NCI-H69 (cell line): ENCODE data around the gene DRC1.
"Not testable (repeated sequence)": the region's sequence is repeated elsewhere in the genome, so short reads cannot be mapped to it uniquely, and the experiment has no call there.

Source experiments
- DNase-seq: peaks from one replicate; lab custom pipeline; 2025; lab: John Stamatoyannopoulos, UW

The DRC1 gene

GRCh38 chr2:26463244-26464192 lies 61.8 kb downstream of the DRC1 start:
- no peak for DNase-seq

DNA sequence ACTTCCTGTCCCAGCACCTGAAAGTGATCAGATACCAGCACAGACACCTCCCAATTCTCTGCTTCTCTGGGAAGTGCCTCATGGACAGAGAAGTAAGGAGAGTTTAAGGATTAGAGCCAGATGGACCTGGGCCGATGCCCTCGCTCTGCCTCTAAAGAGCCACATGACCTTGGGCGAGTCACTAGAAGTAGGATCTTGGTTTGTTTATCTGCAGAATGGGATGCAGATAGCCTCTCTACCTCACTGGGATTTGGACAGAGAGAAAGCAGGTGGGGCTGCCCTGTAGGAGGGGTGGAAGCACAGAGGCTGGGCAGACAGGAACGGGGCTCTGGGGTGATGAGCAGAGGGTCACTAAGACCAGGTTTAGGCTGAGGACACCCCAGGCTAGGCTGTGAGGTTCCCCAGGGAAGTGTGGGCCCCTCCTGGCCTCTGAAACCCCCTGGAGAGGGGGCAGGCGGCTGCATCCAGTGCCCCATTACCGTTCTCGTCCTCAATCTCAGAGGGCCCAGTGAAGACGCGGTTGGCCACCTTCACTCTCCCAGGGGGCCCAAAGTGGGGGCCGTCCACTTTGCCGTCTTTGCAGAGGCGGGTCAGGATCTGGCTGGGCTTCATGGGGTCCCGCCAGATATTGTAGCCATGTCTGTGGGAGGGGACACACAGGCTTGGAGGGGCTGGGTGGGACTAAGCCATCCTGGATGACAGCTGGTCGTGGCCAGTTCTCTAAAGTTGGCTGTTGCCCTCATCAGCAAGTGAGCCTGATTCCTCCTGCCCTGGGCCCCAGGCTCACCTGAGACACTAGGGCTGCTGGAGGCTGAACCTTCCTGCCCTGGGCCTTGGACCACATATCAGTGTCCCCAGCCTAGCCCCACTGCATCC lies 62.9 kb downstream of the DRC1 start:
- no peak for DNase-seq

DNA sequence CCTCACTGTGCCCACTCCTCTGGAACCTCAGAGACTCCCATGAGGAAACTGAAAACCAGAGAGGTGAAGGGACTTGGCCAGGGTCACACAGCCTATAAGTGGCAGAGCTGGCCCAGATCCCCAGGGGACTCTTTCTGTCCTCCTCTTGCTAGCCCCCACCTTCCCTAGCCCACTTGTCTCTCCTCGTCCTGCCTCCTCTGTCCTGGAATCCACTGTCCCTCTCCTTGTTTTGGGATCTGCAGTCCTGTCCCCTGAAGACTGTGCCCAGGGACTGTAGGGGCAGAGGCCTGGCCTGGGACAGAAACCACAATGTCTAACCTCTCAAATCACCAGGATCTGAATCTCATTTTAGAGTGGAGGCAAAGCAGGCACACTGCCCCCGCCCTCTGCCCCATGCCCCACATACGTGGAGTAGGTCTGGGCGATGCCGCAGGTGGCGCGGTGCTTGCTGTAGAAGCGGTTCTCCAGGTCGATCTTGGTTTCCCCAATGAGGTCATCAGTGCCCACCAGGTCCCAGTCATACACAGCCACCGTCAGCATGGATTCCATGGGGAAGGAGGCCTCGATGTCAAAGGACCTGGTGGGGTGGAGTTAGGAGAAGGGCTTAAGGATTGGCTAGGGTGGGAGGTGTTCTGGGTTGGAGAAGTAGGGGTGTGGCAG lies 63.7 kb downstream of the DRC1 start:
- DNase-seq: no peak

DNA sequence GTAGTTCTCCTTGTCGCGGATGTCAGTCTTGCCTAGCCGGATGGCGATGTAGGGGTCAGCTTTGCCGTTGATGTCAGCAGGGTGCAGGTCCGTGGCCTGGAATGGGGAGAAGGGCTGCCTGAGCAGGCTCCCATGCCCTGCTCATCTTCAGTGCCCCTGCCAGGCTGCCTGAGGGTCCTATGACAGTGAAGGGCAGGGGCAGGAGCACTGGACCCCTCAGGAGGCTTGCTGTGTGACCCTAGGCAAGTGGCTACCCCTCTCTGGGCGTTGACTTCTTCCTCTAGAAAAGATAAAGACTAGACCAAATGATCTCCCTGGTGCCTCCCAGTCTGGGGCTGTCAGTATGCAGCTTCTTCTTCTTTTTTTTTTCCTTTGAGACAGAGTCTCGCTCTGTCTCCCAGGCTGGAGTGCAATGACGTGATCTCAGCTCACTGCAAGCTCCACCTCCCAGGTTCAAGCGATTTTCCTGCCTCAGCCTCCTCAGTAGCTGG lies 64.3 kb downstream of the DRC1 start:
- no peak for DNase-seq

GRCh38 chr2:26466662-26467310 lies 65.1 kb downstream of the DRC1 start:
- DNase-seq: no peak

GRCh38 chr2:26468544-26468943 lies 66.8 kb downstream of the DRC1 start:
- DNase-seq: not testable (repeated sequence)

- peak; percentile 39 for DNase-seq
Observed at GRCh38 chr2:26469092-26469710, 67.5 kb downstream of the DRC1 start.

DNA sequence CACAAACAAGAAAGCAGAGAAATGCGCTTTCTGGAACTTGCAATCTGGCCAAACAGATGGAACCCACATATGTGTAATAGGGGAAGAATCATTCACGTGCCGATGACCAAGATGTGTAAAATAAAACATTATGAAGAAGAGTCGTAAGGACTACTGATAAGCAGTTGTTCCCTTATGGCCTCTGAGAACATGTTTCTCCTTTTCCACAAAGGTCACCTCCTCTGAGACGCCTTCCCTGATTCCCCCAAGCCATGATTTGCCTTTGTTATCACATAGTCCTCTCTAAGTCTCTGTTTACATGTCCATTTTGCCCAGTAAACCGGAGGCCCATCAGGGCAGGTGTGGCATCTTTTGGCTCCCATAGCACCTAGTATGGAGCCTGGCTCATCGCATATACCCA lies 68.2 kb downstream of the DRC1 start:
- no peak for DNase-seq

GRCh38 chr2:26470601-26471260 lies 69.0 kb downstream of the DRC1 start:
- DNase-seq: no peak

DNA sequence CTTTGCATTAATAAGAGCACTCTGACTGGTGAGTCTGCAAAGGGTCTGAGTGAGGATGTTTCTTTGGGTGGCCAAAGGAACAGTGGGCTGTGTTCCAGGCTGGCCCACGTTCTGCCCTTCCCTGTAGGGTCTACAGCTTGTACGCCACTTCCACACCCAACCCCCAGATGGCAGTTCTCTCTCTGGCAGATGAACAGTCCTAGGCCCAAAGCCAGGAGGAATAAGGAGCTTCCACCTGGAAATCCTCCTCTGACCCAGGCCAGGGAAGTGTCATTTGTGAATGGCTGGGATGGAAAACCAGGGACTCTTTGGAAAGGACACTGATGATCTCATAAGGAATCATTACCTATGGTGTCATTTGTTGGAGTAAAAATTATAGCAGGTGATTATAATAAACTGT lies 69.6 kb downstream of the DRC1 start:
- peak; percentile 18 for DNase-seq

GRCh38 chr2:26471766-26472706 lies 70.3 kb downstream of the DRC1 start:
- DNase-seq: no peak

- no peak for DNase-seq
Observed at GRCh38 chr2:26472821-26473655, 71.3 kb downstream of the DRC1 start.

DNA sequence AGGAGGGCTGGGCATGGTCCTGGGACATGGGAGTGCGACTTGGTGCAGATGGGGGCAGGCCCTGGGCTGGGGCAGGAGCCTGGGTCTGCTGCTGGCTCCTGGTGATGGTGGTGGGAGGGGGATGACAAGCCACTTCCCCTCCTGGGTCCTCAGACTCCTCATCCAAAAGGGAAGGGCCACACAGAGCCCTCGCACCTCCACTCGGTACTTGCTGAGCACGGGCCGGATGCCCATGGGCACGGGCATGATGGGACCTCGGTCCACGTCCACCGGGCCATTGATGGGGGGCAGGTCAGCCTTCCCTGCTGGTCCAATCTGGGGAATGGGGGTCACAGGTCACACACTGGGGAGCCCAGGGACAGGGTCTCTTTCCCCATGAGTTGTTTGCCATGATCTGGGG lies 72.1 kb downstream of the DRC1 start:
- DNase-seq: no peak

DNA sequence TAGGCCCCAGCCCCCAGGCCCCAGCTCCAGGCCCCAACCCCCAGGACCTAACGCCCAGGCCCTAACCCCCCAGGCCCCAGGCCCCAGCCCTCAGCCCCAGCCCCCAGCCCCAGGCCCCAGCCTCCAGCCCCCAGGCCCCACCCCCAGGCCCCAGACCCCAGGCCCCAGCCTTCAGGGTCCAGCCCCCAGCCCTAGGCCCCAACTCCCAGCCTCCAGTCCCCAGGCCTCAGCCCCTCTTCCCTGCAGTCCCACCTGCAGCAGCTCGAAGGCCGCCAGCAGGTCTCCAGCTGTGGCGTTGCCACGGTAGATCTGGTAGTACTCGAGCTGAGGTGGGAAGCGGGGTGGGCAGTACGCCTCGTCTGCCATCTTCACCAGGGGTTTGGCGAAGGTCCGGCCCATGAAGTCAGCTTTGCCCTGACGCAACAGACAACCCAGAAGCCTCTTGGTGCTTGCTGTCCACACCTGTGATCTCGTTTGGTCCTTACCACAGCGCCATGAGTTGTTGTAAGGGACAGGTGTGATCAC lies 72.6 kb downstream of the DRC1 start:
- DNase-seq: no peak

GRCh38 chr2:26475037-26475436 lies 73.3 kb downstream of the DRC1 start:
- DNase-seq: peak; percentile 3

DNA sequence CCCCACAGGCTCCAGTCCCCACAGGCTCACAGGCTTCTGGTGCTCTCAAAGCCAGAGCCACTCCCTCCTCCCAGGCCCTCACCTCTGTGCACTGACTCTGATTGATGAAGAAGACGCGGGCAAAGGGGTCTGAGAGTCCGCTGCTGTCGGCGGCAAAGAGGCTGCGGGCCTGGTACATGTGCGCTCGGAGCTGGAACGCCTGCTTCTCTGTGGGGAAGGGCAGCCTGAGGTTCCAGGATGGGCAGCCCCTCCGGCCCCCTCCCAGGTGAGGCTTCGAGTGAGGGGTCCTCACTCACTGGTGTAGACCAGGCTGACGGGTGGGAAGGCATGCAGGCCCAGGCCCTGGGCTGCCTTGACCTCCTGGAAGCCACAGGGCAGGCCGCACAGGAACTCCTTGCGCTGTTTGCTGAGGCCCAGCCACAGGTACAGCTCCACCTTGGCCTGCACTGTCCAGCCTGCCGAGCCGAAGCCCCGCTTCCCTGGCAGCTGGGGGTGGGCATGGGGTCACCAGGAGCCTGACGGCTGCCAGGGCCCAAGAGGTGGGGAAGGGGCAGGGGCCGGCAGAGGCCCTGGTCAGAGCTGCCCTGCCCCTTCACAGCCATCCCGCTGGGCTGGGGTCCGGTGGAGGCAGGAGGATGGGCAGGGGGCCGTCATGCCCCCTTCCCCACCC lies 74.2 kb downstream of the DRC1 start:
- no peak for DNase-seq

DNA sequence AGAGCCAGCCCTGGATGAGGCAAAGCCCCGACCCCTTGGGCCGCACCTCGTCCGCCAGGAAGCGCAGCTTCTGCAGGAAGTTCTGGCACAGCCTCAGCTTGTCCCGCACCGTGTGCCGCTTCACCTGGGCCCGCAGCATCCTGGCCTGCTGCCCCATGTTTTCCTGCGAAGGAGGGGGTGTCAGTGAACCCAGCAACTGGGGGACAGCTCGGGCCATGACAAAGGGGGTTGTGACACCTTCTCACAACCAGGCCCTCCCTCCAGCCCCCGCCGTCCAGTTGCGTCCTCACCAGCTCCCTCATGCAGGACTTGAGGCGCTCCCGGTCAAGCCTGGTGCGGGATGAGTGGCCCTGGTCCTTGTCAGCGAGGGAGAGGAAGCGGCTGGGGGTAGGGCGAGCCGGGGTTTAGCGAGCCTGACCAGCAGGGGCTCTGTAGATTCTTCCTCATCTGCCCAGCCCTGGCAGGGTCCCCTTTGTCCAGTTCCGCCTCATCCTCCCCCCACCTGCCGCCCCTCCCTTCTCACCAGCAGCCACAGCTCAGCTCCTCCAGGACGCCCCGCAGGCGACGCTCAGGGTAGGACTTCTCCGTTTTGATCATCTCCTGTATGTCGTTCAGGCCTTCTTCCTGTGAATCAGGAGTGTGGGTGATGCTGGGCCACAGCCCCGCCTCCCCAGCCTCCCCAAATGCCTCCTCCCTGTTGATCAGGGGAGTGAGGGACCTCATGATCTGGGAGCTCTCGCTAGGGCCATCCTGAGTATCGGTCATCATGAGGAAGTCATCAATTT lies 75.6 kb downstream of the DRC1 start:
- no peak for DNase-seq
